Astrocyte (in vitro differentiated cells and primary cell): ENCODE measurements around the gene ZNF440. TPM values are rescaled to one million over a fixed set of nuclear protein-coding genes. Genes with fewer than 3 reads are reported as not detected.
A peak's percentile ranks its signal among the peaks of the same experiment; 100 is the strongest.
"Not testable (repeated sequence)": the region's sequence is repeated elsewhere in the genome, so short reads cannot be mapped to it uniquely, and the experiment has no call there.

Experiments
- DNase-seq: peaks from one replicate; pipeline ENCODE4 v3.0.0-alpha.2; 2010; ENCODE audit warnings: low read depth
- FAIRE-seq: peaks from 2 replicates; lab custom pipeline; 2011; peaks lifted over from hg19 to GRCh38; lab: Jason Lieb, UNC
- H2AFZ ChIP-seq: 2 replicates; pipeline ENCODE4 v1.6.0; 2012; ENCODE audit warnings: low read depth, low read length, inconsistent platforms
- H3K27ac ChIP-seq: 2 replicates; pipeline ENCODE4 v1.5.1; 2011; ENCODE audit warnings: low read depth, low read length, inconsistent platforms
- H3K27me3 ChIP-seq: 2 replicates; pipeline ENCODE4 v1.6.0; 2011; ENCODE audit warnings: low read length, inconsistent platforms; ENCODE audit not compliant: insufficient read depth
- H3K36me3 ChIP-seq: 2 replicates; pipeline ENCODE4 v1.5.1; 2011; ENCODE audit warnings: low read length, inconsistent platforms; ENCODE audit not compliant: insufficient read depth
- H3K4me1 ChIP-seq: 2 replicates; pipeline ENCODE4 v1.5.1; 2011; ENCODE audit warnings: low read length, inconsistent platforms; ENCODE audit not compliant: insufficient read depth
- H3K4me2 ChIP-seq: 2 replicates; pipeline ENCODE4 v1.6.0; 2012; ENCODE audit warnings: low read length, inconsistent platforms
- H3K4me3 ChIP-seq: 2 replicates; pipeline ENCODE4 v1.5.1; 2011; ENCODE audit warnings: low read depth, mild to moderate bottlenecking, low read length, inconsistent platforms; ENCODE audit not compliant: insufficient read depth
- H3K79me2 ChIP-seq: 2 replicates; pipeline ENCODE4 v1.6.0; 2012; ENCODE audit warnings: mild to moderate bottlenecking, low read length, inconsistent platforms; ENCODE audit not compliant: insufficient read depth
- H3K9ac ChIP-seq: 2 replicates; pipeline ENCODE4 v1.6.0; 2012; ENCODE audit warnings: mild to moderate bottlenecking, low read length, inconsistent platforms
- H3K9me3 ChIP-seq: 2 replicates; pipeline ENCODE4 v1.5.1; 2012; ENCODE audit warnings: low read depth, mild to moderate bottlenecking, low read length, inconsistent platforms; ENCODE audit not compliant: insufficient read depth
- H4K20me1 ChIP-seq: 2 replicates; pipeline ENCODE4 v1.6.0; 2012; ENCODE audit warnings: low read length, inconsistent platforms; ENCODE audit not compliant: insufficient read depth
- H3K27ac Mint-ChIP-seq: one replicate; pipeline ENCODE4 v1.8.0; 2021; ENCODE audit warnings: mild to moderate bottlenecking, mixed read lengths; ENCODE audit not compliant: unreplicated experiment
- H3K27me3 Mint-ChIP-seq: one replicate; pipeline ENCODE4 v1.8.0; 2021; ENCODE audit warnings: low read depth, mixed read lengths; ENCODE audit not compliant: unreplicated experiment
- H3K36me3 Mint-ChIP-seq: one replicate; pipeline ENCODE4 v1.8.0; 2021; ENCODE audit warnings: low read depth, mixed read lengths; ENCODE audit not compliant: unreplicated experiment
- H3K4me1 Mint-ChIP-seq: one replicate; pipeline ENCODE4 v1.8.0; 2021; ENCODE audit warnings: low read depth, mixed read lengths; ENCODE audit not compliant: unreplicated experiment
- H3K4me3 Mint-ChIP-seq: one replicate; pipeline ENCODE4 v1.8.0; 2021; ENCODE audit warnings: mild to moderate bottlenecking, moderate library complexity, mixed read lengths; ENCODE audit not compliant: unreplicated experiment
- H3K9me3 Mint-ChIP-seq: one replicate; pipeline ENCODE4 v1.8.0; 2021; ENCODE audit warnings: mild to moderate bottlenecking, mixed read lengths; ENCODE audit not compliant: unreplicated experiment
- CTCF ChIP-seq: IDR thresholded peaks from 2 replicates; pipeline ENCODE4 v1.5.1; 2011; ENCODE audit warnings: low read depth, mild to moderate bottlenecking, inconsistent platforms, low read length, moderate library complexity; ENCODE audit not compliant: insufficient read depth
- EZH2 ChIP-seq: IDR thresholded peaks from 2 replicates; pipeline ENCODE4 v1.6.1; 2012; ENCODE audit warnings: mild to moderate bottlenecking, low read length, inconsistent platforms; ENCODE audit not compliant: insufficient read depth
- total RNA-seq: library from RNA; stranded (reverse); gene quantifications from 2 replicates; pipeline ENCODE4 v1.2.1, GENCODE V29; 2021

ZNF440 gene
- total RNA-seq, 1 donor from 2014 or later: not detected

GRCh38 chr19:11767633-11768133 is 46.4 kb upstream of the ZNF440 start:
- H3K27ac Mint-ChIP-seq: no peak overlapping the region
- no peaks in the 10 kb centered on the region for H3K4me1 Mint-ChIP-seq
- no peaks in the 10 kb centered on the region for H3K4me1 ChIP-seq
- peak overlapping the region; percentile 43 for H2AFZ ChIP-seq
- no peaks in the 10 kb centered on the region for H3K27me3 Mint-ChIP-seq
- H3K4me3 ChIP-seq: peak overlapping the region; percentile 85
- H3K4me2 ChIP-seq: peak overlapping the region; percentile 90
- H3K36me3 ChIP-seq: no peaks in the 10 kb centered on the region
- H3K9me3 ChIP-seq: peaks cover 20% of the 10 kb centered on the region
- peaks cover 15% of the 10 kb centered on the region for H3K9me3 Mint-ChIP-seq
- no peaks in the 10 kb centered on the region for H4K20me1 ChIP-seq
- H3K9ac ChIP-seq: peak overlapping the region; percentile 87
- H3K4me3 Mint-ChIP-seq: no peak overlapping the region
- FAIRE-seq: no peak
- H3K36me3 Mint-ChIP-seq: no peaks in the 10 kb centered on the region
- peaks cover 30% of the 10 kb centered on the region for H3K79me2 ChIP-seq
- peak overlapping the region; percentile 71 for H3K27ac ChIP-seq
- peak; percentile 10 for DNase-seq
- no peak for TF ChIP-seq CTCF
- H3K27me3 ChIP-seq: no peaks in the 10 kb centered on the region

GRCh38 chr19:11769995-11770394 is 44.1 kb upstream of the ZNF440 start:
- TF ChIP-seq CTCF (no peak), EZH2 (no peak)
- peaks cover 17% of the 10 kb centered on the region for H3K9me3 Mint-ChIP-seq
- no peak overlapping the region for H3K9ac ChIP-seq

GRCh38 chr19:11771520-11771919 is 42.6 kb upstream of the ZNF440 start:
- Histone ChIP-seq H3K9me3 (peaks cover 18% of the 10 kb centered on the region), H3K79me2 (peaks cover 34% of the 10 kb centered on the region)
- H3K4me1 Mint-ChIP-seq, H3K27ac ChIP-seq, H3K4me3 ChIP-seq, H3K36me3 ChIP-seq, DNase-seq, H3K9ac ChIP-seq, H3K27me3 ChIP-seq, H3K27me3 Mint-ChIP-seq, H3K4me1 ChIP-seq, FAIRE-seq, H2AFZ ChIP-seq, H3K4me3 Mint-ChIP-seq, H4K20me1 ChIP-seq, H3K27ac Mint-ChIP-seq, H3K36me3 Mint-ChIP-seq, H3K4me2 ChIP-seq: not testable (repeated sequence)
- peaks cover 20% of the 10 kb centered on the region for H3K9me3 Mint-ChIP-seq

More at GRCh38 chr19:11769995-11770394, 44.1 kb upstream of the ZNF440 start:
- Histone ChIP-seq H3K36me3 (no peaks in the 10 kb centered on the region), H3K4me3 (no peak overlapping the region), H3K79me2 (peaks cover 32% of the 10 kb centered on the region), H3K27me3 (no peaks in the 10 kb centered on the region), H3K4me1 (no peaks in the 10 kb centered on the region), H4K20me1 (no peaks in the 10 kb centered on the region), H2AFZ (no peak overlapping the region), H3K4me2 (no peak overlapping the region), H3K9me3 (peaks cover 20% of the 10 kb centered on the region), H3K27ac (no peak overlapping the region)
- H3K27me3 Mint-ChIP-seq: no peaks in the 10 kb centered on the region
- H3K36me3 Mint-ChIP-seq: no peaks in the 10 kb centered on the region
- H3K27ac Mint-ChIP-seq: no peak overlapping the region
- FAIRE-seq (no peak), DNase-seq (no peak)
- no peak overlapping the region for H3K4me3 Mint-ChIP-seq
- no peaks in the 10 kb centered on the region for H3K4me1 Mint-ChIP-seq

GRCh38 chr19:11776669-11777068 is 37.4 kb upstream of the ZNF440 start:
- DNase-seq, FAIRE-seq, H3K27me3 ChIP-seq, H3K27ac Mint-ChIP-seq, H3K4me1 Mint-ChIP-seq, H4K20me1 ChIP-seq, H2AFZ ChIP-seq, H3K4me3 Mint-ChIP-seq, H3K4me3 ChIP-seq, H3K9ac ChIP-seq, H3K27me3 Mint-ChIP-seq, H3K36me3 Mint-ChIP-seq, H3K79me2 ChIP-seq, H3K4me1 ChIP-seq, H3K4me2 ChIP-seq, H3K27ac ChIP-seq: not testable (repeated sequence)
- peaks cover 18% of the 10 kb centered on the region for H3K9me3 Mint-ChIP-seq
- Histone ChIP-seq H3K9me3 (peaks cover 34% of the 10 kb centered on the region), H3K36me3 (peaks cover 34% of the 10 kb centered on the region)
